Measurements from ENCODE around the gene ALDOB. TPM values are rescaled to one million over a fixed set of nuclear protein-coding genes. Genes with fewer than 3 reads are reported as not detected.

Gene ALDOB
- polyA plus RNA-seq (ENCODE audit: insufficient read length in 12 of 12), result 10 to 100 TPM in 1 of 12 donors, 1 to 10 TPM in 4, under 1 TPM in 6, not detected in 1; 0.24 to 16.2 (median 0.79) TPM
- long read RNA-seq, donor 1, transcript ALDOB-201 (9 exons, 2,451 nt), result major isoform, 118 of 246 reads
- long read RNA-seq, donor 1, partial matches to known transcripts, result 124 of 246 reads
- long read RNA-seq, donor 1, other reads (novel, unspliced or antisense), result 0 of 246 reads
- long read RNA-seq, donor 2, result 0 reads
- long read RNA-seq, donor 3, result 0 reads
- long read RNA-seq, donor 4, partial matches to known transcripts, result 0 of 1 reads
- long read RNA-seq, donor 4, other reads (novel, unspliced or antisense), result 0 of 1 reads
- long read RNA-seq, donor 5, result 0 reads
- long read RNA-seq, donor 6, result 0 reads
- long read RNA-seq, donor 7, result 0 reads
- long read RNA-seq, donor 8, result 0 reads
- long read RNA-seq, donor 9, partial matches to known transcripts, result 0 of 1 reads
- long read RNA-seq, donor 9, other reads (novel, unspliced or antisense), result 0 of 1 reads
- long read RNA-seq, donor 10, partial matches to known transcripts, result 0 of 1 reads
- long read RNA-seq, donor 10, other reads (novel, unspliced or antisense), result 0 of 1 reads
- long read RNA-seq, donor 11, partial matches to known transcripts, result 0 of 5 reads
- long read RNA-seq, donor 11, other reads (novel, unspliced or antisense), result 0 of 5 reads

DNA sequence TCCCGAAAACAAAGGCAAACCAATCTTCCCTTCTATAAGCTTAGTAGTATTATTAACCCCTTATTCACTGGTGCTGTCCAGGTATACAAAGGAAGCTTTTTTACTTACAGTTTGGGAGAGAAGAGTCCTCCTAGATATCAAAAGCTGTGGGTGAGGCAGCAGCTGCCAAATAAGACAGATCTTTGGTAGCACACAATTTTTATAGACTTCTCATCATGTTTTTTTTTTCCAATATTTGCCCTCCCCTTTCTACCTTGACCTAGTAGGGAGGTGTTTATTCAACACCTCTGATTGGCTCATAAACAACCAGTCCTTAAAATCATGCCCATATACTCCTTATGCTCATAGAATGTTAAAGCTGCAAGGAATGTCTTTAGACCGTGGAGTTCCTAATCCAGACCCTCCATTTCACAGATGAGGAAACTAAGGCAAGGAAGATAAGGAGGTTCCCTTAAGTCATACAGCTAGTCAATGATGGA is at the start of gene ALDOB:
Gene ALDOB (minus strand): TSS at position 174 of the 479 bp plus-strand sequence. CDS start 4,887 bp downstream, outside the sequence.
- DNase-seq, result no peak

DNA sequence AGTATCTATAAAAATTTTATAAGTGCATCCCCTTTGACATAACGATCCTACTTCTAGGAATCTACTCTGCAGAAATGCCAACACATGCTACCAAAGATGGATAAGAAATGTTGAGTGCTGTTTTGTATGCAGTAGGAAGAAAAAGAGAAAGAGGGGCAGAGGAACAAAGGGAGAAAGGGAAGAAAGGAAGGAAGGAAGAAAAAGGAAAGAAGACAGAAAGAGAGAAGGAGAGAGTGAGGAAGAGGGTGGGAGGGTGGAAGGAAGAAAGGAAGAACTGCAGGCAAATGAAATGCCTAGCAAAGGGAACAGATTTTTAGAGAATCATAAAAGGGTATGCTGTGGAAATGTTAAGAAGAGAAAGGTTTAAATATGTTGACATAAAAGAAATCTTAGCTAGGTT is 48.5 kb upstream of the ALDOB start:
- DNase-seq, result no peak

DNA sequence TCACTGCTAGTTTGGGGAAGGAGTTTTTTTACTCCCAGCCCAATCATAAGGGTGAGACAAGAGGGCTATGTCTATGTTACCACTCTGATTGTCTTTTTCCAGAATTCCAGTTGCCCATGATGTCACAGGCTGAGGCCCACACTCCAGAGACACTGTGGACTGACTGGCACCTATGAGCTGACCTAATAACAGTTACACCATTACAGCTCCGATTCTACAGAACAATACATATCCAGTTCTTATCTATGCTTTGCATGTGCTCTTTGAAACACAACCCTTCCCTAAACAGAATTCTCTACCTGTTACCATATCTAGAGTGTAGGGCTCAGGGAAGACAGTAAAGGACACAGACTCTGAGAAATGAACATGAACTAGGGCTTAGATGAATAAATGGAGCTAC is 45.7 kb upstream of the ALDOB start:
- DNase-seq, result no peak

DNA sequence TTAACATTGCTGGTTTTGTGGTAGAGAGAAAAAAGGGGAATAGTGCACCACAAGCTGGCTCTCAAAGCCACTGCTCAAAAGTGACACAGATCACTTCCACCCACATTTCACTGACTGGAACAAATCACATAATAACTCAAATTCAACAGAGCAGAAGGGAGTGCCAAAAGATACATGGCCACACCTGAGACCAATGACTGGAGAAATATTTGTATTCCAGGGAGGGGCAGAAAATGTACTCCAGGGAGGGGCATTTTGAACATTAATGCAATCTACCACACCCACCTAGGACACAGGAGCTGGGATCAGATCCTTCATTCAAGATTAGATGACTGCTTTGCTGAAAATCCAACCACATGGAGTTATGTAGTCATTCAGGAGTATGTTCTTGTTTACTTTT is 44.8 kb upstream of the ALDOB start:
- DNase-seq, result no peak

DNA sequence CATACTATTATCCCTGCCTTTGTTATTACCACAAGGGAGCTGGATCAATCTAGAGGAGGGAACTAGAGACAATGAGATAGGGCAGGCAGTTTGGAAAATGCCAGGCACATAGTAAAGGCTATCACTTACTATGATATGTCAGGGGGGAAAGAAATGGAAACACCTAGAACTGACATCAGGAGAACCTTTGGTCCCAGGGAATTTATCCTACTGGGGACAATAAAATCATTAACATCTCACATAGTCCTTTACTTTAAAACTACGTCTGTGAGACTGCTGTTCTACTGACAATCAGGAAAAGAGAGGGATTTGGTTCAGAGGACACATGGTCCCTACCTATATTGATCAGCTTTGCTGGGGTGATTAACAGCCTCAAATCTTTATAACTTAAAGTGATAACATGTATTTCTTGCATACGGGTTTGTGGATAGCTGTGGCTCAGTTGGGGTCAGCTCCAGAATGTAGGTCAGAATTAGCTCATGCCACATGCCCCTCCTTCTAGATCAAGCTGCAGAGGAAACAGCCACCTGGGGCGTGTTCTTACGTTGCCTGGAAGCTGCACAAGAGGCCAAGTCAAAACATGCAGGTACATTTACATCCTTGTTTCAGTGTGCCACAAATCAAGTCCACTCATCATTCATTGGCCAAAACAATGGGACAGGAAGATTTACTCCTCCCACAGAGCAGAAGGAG is 43.9 kb upstream of the ALDOB start:
- no peak for DNase-seq

DNA sequence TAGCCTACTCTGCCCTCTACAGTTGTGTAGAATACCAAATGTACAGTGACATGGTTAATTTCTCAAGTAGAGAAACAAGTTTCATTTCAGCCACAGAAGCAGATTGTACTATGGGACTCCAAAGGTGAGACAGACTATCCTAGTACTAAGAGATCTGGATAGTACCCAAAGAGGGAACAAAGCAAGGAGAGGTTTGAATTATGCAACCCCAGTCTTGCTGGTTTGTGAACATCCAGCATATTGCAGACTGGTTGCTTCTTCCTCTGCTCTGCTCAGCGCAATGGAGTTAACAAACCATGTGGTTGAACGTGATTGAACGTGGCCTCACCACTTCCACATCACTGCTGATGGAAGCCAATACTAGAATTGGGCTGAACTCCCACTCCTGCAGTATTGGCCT is 43.3 kb upstream of the ALDOB start:
- no peak for DNase-seq

DNA sequence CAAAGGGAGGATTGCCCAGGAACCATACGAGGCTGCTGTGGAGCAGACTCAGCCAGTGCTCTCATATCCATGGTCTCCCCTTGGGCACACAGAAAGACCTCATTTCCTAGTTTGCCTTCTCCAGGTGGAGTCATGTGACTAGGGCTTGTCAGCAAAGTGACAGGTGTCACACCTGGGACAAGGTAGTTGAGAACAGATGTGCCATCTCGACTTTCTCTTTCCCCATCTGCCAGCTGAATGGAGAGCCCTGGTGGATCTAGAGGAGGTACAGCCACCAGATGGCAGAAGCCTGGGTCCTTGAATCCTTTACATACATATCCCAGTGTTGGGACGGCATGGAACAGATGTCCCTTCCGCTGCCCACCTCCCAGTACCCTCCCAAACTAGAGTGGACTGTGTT is 42.9 kb upstream of the ALDOB start:
- DNase-seq, result no peak

DNA sequence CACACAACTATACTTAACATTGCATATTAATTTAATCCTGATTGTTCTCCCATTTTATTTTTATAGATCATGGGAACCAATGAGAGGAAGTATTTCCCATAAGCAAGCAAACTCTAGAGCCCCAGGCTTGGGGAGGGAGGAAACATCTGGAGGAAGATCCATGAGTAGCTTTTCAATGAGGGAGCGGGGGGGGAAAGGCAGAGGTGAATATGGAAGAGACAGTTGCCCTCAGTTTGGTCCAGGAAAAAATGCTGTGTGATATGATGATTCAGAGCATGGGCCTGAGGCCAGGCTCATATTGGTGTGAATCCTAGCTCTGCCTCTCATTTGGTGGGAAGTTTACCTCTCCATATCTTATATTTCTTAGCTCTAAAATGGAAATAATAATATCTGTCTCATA is 42.2 kb upstream of the ALDOB start:
- no peak for DNase-seq

DNA sequence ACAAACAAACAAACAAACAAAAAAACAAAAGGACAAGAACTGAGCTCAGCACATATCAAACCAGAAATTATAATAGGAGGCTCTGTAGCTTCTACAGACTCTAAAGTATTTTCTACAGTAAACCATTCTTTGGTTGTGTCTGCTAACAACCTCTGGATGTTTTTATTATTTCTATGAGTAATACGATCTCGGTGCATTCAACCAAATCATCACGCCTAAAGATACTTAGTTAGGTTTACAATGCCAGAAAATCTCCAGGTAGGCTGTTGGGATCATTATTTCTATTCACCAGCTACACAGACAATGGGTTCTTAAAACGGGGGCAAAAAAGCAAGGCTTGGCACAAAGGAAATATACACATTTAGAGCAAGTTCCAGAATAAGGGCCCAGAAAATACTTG is 41.6 kb upstream of the ALDOB start:
- no peak for DNase-seq

DNA sequence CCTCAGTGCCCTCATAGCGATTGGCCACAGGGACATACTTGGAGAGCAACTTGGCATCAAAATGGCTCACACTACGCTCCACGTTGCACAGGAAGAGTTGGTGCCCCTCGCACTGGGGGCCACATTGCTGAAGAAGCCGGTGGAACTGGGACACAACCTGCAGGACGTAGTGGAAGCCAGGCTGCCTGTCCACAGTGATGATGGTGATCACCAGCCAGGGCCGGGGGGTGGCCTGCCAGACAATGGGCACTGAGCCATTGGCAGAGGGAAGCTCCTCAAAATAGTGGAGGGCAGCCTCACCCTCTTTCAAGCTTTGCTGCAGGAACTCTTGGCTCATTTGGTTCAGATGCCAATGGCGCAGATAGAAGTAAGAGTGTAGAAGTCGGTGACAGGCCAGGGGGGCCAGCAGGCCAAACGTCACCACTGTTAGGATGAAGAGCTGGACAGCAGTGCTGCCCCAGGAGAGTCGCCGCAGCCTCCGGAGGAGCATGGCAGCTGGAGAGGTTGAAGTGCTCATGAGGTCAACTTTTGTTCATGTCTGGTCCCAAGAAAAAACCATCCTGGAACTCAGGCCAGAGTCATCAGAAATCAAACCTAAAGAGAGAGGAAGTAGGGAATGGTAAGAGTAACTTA is 41.1 kb upstream of the ALDOB start:
- no peak for DNase-seq

DNA sequence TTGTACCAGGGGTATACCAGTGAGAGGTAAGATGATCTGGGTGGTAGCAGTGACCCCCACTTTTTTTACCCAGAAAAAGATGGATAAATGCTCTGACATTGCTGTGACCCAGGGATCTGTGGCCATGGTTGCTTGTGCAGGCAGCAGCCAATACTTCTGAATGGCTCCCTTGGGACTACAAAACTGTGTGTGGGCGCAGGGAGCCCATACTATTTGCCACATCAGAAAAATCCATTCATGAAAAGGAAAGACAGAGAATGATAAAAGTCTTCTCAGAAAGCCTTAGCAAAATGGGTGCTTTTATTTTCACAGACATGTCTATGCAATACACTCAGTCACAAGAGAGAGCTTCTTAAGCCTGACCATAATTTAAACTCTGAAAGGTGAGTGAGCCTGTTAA is 37.3 kb upstream of the ALDOB start:
- DNase-seq, result no peak

DNA sequence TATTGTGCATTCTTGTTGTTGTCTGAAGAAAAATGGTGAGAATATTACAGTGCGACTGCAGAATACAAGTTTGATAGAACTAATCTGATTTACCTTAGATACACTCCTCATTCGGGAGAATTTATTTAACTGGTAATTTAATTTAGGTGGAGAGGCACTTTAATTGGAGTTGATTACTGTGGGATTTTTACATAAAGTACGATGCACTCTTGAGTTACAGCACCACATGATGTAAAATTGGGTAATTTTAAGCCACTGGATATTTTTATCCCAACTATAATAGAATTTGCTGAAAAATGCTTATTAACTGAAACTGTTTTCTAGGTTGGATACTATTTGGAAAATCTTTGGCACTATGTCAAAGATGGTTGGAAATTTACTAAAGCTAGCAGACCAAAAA is 35.4 kb upstream of the ALDOB start:
- no peak for DNase-seq

DNA sequence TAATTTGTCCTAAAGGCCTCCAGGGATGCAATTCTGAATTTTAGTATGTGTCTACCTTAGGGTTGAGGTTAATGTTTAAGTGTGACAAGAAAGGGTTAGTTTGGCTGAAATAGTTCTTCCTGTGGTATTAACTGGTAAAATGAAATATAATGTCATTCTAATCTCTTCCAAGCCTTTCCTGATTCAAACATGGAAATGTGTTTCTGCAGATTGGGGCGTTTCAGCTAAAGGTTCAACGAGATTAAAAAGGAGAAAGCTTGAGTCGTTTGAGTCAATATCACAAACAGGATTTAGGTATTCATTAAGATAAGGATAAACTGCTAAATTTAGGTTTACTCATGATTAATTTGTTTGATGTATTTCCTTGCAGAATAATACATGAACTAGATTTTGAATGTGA is 34.4 kb upstream of the ALDOB start:
- DNase-seq, result no peak

DNA sequence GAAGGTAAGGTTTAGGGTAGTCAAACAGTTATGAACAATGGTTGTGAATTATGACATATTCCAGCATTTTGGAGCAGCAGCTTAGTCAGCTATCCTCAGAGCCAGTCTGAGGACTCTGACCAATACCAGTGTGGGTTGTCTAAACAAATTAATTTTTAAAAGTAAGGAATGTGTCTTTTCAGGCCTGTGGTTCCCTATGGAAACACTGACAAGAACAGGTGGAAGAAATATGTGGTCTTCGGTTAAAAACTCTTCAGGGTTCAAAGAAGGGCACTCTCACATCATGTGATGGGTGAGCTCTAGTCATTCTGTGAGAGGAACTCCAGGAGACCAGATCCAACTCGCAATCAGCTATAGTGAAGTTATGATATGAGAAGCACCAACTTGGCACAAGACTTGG is 33.5 kb upstream of the ALDOB start:
- no peak for DNase-seq

DNA sequence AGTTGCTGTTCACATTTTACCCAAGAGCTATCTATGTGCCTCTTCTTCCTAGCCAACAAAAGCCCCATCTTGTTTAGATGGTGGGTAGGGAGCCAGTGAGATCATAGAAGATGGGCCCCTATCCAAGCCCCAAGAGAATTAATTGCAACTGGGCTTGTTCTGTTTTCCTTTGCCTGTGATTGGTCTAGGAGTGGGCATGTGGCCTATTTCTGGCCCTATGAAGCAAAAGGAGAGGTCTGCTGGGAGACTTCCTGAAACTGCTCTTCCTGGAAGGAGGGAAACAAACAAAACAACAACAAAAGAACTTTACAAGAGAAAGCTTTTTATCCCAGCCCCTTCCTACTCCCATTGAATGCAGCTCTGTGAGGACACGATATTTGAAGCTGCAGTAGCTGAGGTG is 32.5 kb upstream of the ALDOB start:
- DNase-seq, result no peak

DNA sequence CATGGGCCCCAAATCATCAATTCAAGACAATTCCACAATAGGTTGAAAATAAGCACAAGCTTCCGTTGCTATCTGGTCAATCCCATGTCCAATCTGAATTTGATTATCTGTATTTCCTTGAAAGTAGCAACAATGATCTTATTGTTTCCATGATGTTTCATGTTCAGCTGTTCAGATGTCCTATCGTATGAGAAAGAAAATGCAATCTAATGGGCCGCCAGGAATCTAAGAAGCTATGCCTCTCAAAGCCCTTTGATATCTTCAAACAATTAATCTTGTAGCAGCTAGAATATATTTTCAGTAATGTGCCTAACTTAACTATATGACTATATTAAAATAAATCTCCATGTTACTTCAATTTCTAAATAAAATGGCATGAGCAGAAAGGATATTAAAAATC is 32.1 kb upstream of the ALDOB start:
- DNase-seq, result no peak

DNA sequence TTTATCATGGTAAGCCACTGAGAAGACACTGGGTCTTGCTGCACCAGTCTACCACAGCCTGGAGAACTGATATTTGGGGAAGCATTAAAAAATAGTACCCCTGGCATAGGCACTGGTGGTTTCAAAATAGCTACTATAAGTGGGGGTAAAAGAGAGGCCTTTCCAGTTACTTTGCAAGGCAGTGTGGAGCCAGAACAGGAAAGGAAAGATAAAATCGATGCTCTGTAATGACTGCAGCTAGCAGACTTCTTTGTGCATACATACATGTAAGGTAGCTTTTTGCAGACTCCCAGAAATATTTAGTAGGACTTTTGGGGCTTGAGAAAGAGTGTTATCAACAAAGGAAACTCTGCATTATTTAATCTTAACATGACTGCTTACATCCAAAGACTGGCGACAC is 31.3 kb upstream of the ALDOB start:
- DNase-seq, result no peak

DNA sequence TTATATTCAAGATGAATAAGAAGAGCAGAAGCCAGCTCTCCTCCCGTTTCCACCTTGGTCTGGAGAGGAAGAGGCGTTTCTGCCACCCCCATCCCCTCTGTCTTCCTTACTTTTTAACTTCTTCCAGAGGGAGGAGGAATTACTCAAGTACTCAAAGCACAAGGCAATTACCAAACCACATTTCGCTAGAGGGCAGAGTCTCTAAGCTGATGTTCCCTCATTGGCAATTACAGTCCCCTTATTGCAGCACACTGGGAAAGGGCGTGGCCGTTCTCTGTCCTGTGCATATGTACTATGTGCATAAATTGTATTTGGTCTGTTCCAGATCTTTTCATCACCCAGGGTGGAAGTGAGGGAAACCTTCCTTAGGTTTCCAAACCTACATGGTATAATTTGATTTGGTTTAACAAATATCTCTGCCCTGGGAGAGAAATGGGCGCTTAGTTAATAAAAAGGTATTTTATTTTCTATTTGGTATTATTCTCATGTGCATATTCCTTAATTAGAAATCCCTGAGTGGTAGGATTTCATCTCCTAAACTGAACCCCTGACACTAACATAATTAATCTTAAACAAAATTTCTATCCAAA is 29.8 kb upstream of the ALDOB start:
- no peak for DNase-seq

DNA sequence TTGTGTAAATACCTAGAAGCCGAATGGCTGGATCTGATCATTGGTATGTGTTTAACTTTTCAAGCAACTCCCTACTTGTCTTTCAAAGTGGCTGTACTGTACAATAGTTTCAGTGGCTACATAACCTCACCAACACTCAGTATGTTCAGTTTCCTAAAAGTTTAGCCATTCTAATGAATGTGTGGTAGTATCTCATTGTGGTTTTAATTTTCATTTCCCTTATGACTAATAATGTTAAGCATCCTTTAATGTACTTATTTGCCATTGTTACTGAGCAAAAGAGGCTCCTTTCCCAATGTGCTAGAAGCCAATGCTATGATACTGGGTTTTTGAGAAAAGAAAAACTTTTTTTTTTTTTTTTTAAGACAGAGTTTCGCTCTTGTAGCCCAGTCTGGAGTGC is 27.8 kb upstream of the ALDOB start:
- no peak for DNase-seq

DNA sequence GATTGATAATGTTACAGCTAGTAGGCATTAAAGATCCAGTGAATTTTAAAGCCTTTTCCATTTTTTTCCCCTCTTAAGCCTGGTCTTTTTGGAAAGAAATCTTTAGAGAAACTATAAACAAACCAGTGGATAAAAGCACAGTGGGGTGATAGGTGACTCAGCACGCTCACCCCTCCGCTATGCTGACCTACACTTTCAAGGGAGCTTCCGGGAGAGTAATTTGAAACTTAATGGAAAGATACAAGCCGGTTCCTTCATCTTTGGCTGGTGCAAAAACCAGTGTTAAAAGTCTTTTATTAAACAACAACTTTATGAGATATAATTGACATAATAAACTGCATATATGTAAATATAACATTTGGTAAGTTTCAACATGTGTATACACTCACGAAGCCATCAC is 27.0 kb upstream of the ALDOB start:
- no peak for DNase-seq

DNA sequence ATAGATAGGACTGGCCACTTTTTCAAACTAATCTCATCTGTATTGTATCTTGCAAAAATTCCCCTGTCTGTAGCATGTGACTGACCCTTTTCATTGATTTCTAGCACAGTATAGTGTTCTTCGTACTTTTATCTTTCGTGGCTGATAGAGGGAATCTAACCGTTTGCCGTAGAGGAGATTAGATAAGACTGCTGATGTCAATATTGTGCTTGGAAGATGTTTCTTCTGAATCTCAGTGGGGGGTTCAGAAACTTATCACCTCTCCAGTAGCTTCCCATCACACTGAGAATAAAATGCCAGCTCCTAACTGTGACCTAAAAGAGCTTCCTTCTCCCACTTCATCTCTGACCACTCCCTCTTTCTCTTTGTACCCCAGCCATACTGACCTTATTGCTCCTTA is 25.4 kb upstream of the ALDOB start:
- no peak for DNase-seq
